Uterine smooth muscle cell (primary cell): ENCODE measurements around the gene PPP1R2B. TPM values are rescaled to one million over a fixed set of nuclear protein-coding genes. Genes with fewer than 3 reads are reported as not detected.

Experiments used
- total RNA-seq: library from RNA; depleted of rRNA; stranded (reverse); fragments of >200 nt; gene quantifications from 2 replicates; pipeline ENCODE4 v1.2.3, GENCODE V29; 2014

The PPP1R2B gene
- 0.11 and 0.12 TPM in 2 replicates for total RNA-seq

DNA sequence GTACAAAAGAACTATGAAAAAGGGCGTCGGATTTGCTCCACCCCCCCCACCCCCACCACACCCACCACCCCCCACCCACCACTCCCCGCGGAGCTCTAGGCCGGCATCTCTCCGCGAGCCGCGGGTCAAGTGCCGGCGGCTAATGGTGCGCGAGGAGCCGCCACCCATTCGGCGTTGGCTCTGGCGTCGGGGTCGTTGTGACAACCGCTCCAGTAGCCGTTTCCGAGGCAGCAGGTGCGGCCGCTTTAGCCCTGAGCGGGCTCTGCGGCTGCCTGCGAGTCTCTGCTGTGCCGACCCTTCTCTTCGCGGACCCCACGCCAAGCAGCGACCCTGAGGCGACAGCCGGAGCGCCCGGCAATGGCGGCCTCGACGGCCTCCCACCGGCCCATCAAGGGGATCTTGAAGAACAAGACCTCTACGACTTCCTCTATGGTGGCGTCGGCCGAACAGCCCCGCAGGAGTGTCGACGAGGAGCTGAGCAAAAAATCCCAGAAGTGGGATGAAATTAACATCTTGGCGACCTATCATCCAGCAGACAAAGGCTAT, at the start of gene PPP1R2B:
Gene PPP1R2B, plus strand, starts transcription at position 90 of the 546 bp plus-strand sequence. Its CDS starts 268 bp downstream, at position 358.

Other genes starting within 250 kb of the PPP1R2B start
- gene TIMD4, start 112.9 kb downstream of the PPP1R2B start, total RNA-seq: not detected in 2 replicates
- gene HAVCR1, start 208.8 kb downstream of the PPP1R2B start, total RNA-seq: not detected in 2 replicates